HepG2 (cell line): ENCODE measurements around the gene HAPLN2. TPM values are rescaled to one million over a fixed set of nuclear protein-coding genes. Genes with fewer than 3 reads are reported as not detected.

Source experiments
- ATAC-seq: fragments of 200-7000 bp; cut with Tn5 transposase; 3 replicates; pipeline ENCODE4 v1.9.1; 2020; ENCODE audit warnings: mild to moderate bottlenecking, moderate library complexity
- BruUV-seq: library from RNA; stranded (reverse); fragments of 400-500 nt; replicated peaks from 2 replicates; lab custom pipeline; 2021; lab: Mats Ljungman, UMichigan
- CTCF ChIA-PET: fragments of 300-600 bp; formaldehyde crosslinking; extraction: SDS; loops from one replicate; lab custom pipeline; 2021; ENCODE audit warnings: low total read pairs, inconsistent platforms, low intra/inter-chr PET ratio; lab: Yijun Ruan, JAX
- POLR2A ChIA-PET: fragments of 350-600 bp; sonication (Branson Sonifier 250); formaldehyde crosslinking; loops from one replicate; lab custom pipeline; 2020; ENCODE audit warnings: antibody characterized with exemption, inconsistent platforms; lab: Yijun Ruan, JAX
- DNase-seq: peaks from one replicate; pipeline ENCODE4 v3.0.0-alpha.2; 2015; ENCODE audit warnings: low spot score
- FAIRE-seq: peaks from 3 replicates; lab custom pipeline; 2011; peaks lifted over from hg19 to GRCh38; lab: Jason Lieb, UNC
- H2AFZ ChIP-seq: one replicate; pipeline ENCODE4 v1.6.1; 2011; ENCODE audit warnings: low read length, inconsistent platforms
- H3K27ac ChIP-seq: fragments of 300-600 bp; 3 replicates; pipeline ENCODE4 v1.8.0; 2011; ENCODE audit warnings: mixed run types, mild to moderate bottlenecking, mixed read lengths, low read length, inconsistent platforms; ENCODE audit not compliant: insufficient read depth; ENCODE audit errors: extremely low read length
- H3K27me3 ChIP-seq, 2 experiments: fragments of 200-600 bp in 1 of 2; 2 replicates in 1 of 2; 3 replicates in 1 of 2; pipeline versions ENCODE4 v1.6.0 to v1.8.0; 2011; ENCODE audit warnings: low read length in 2 of 2, mild to moderate bottlenecking in 2 of 2, moderate library complexity in 2 of 2, inconsistent platforms in 1 of 2; ENCODE audit not compliant: insufficient read depth in 2 of 2, control insufficient read depth in 1 of 2
- H3K36me3 ChIP-seq, 2 experiments: fragments of 200-600 bp in 1 of 2; replicated peaks in 1 of 2; 2 replicates in 1 of 2; 3 replicates in 1 of 2; pipeline versions ENCODE4 v1.5.1 to v1.8.0; 2011; ENCODE audit warnings: low read length in 2 of 2, inconsistent platforms in 1 of 2; ENCODE audit not compliant: insufficient read depth in 2 of 2, control insufficient read depth in 1 of 2
- H3K4me1 ChIP-seq: 2 replicates; pipeline ENCODE4 v1.5.1; 2012; ENCODE audit warnings: low read length, inconsistent platforms; ENCODE audit not compliant: insufficient read depth
- H3K4me2 ChIP-seq: 2 replicates; pipeline ENCODE4 v1.6.0; 2011; ENCODE audit warnings: low read depth, low read length, inconsistent platforms
- H3K4me3 ChIP-seq, 3 experiments: fragments of 200-600 bp in 1 of 3; sonication (generic), shearing (Covaris generic) in 1 of 3; replicated peaks in 1 of 3; 2 replicates each; pipeline ENCODE4 v1.5.1; 2011 to 2016; ENCODE audit warnings: low read length in 3 of 3, inconsistent platforms in 2 of 3, low read depth in 2 of 3, mild to moderate bottlenecking in 2 of 3, control low read depth in 1 of 3, mixed read lengths in 1 of 3; ENCODE audit not compliant: insufficient read depth in 1 of 3
- H3K79me2 ChIP-seq: one replicate; pipeline ENCODE4 v1.6.1; 2011; ENCODE audit warnings: low read length, inconsistent platforms; ENCODE audit not compliant: insufficient read depth
- H3K9ac ChIP-seq: 2 replicates; pipeline ENCODE4 v1.6.0; 2011; ENCODE audit warnings: mild to moderate bottlenecking, low read depth, low read length, inconsistent platforms; ENCODE audit not compliant: insufficient read depth
- H3K9me3 ChIP-seq: 2 replicates; pipeline ENCODE4 v1.5.1; 2012; ENCODE audit warnings: mild to moderate bottlenecking, low read length
- H4K20me1 ChIP-seq: 2 replicates; pipeline ENCODE4 v1.6.0; 2011; ENCODE audit warnings: inconsistent platforms, mild to moderate bottlenecking, low read length, moderate library complexity; ENCODE audit not compliant: insufficient read depth
- GTF3A ChIP-seq: sonication (generic); formaldehyde crosslinking; conservative IDR thresholded peaks from 2 replicates; pipeline ENCODE4 v1.4.0; 2020; ENCODE audit warnings: mild to moderate bottlenecking, missing genetic modification reagents
- KLF13 ChIP-seq: sonication (generic); formaldehyde crosslinking; IDR thresholded peaks from 2 replicates; pipeline ENCODE4 v1.4.0; 2020; ENCODE audit warnings: mild to moderate bottlenecking, missing genetic modification reagents
- SP5 ChIP-seq: IDR thresholded peaks from 2 replicates; pipeline ENCODE4 v1.6.1; 2016; ENCODE audit warnings: low read depth, borderline replicate concordance
- THAP11 ChIP-seq: IDR thresholded peaks from 2 replicates; pipeline ENCODE4 v1.6.1; 2016; ENCODE audit warnings: missing biosample characterization, missing genetic modification reagents
- ZMYM3 ChIP-seq: sonication (generic); formaldehyde crosslinking; IDR thresholded peaks from 2 replicates; pipeline ENCODE4 v1.5.1; 2020; ENCODE audit warnings: mild to moderate bottlenecking, missing genetic modification reagents
- ZNF460 ChIP-seq: sonication (generic); formaldehyde crosslinking; IDR thresholded peaks from 2 replicates; pipeline ENCODE4 v1.5.1; 2020; ENCODE audit warnings: missing genetic modification reagents, mild to moderate bottlenecking, borderline replicate concordance
- ZNF878 ChIP-seq: sonication (generic); formaldehyde crosslinking; IDR thresholded peaks from 2 replicates; pipeline ENCODE4 v1.8.1; 2023; ENCODE audit warnings: mild to moderate bottlenecking, missing genetic modification reagents, moderate library complexity
- WGBS: methylation state at CpG from one replicate; pipeline ENCODE4 v1.1.6; 2017; ENCODE audit warnings: low lambda C conversion rate; 5-methylcytosine and 5-hydroxymethylcytosine counted together
- in situ Hi-C: cut with HindIII; loops from 2 replicates; pipeline ENCODE4 v1.10.0; 2017; ENCODE audit warnings: low pct_unique_long_range_greater_than_20kb; ENCODE audit not compliant: extremely low pct_ligation_motif_present
- intact Hi-C: fragments of 100-400 bp; cut with micrococcal nuclease; formaldehyde crosslinking; loops from one replicate; pipeline ENCODE4 v1.10.0; 2022; ENCODE audit not compliant: unreplicated experiment
- polyA plus RNA-seq, 8 experiments: library from polyadenylated mRNA; depleted of rRNA in 3 of 8; stranded (reverse) in 7 of 8; unstranded in 1 of 8; fragments of >200 nt; fragmentation: Illumina TruSeq in 4 of 8; extraction: Trizol in 4 of 8; gene quantifications; 2 replicates each; pipeline versions ENCODE4 v1.2.1 to v1.2.3, GENCODE V29; 2011 to 2016; ENCODE audit warnings: low read depth in 4 of 8, missing spikeins in 1 of 8, mixed read lengths in 1 of 8; ENCODE audit not compliant: insufficient read depth in 1 of 8
- total RNA-seq, 5 experiments: library from RNA; depleted of rRNA; stranded (reverse); fragments of >200 nt; fragmentation: Illumina TruSeq; extraction: Trizol; gene quantifications; 2 replicates each; pipeline ENCODE4 v1.2.3, GENCODE V29; 2016; ENCODE audit warnings: low read depth in 1 of 5
- TF ChIP-seq, protein P1 (sequence below): sonication (generic); formaldehyde crosslinking; IDR thresholded peaks from 2 replicates; pipeline ENCODE4 v1.5.0; 2020; ENCODE audit warnings: mild to moderate bottlenecking, missing genetic modification reagents

The HAPLN2 gene
- total and polyA plus RNA-seq, 2 of the 13 experiments (the other 11 are each of a cell fraction or from before 2014, with no cell fraction given), result not detected

DNA sequence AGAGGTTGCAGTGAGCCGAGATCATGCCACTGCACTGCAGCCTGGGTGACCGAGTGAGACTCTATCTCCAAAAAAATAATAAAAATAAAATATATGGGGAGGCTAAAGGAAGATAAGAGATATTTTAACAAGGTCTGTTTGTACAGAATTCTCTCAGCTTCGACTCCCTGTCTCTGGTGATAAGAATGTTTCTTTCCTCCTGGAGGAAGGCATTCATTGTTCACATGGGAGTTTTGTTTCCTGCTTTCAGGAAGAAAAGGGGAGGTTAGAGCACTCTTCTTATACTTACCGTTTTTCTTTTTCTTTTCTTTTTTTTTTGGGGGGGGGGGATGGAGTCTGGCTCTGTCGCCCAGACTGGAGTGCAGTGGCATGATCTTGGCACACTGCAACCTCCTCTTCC lies 29.7 kb upstream of the HAPLN2 start:
- no peak for TF ChIP-seq THAP11
- TF ChIP-seq ZNF460, result no peak
- H3K9ac ChIP-seq, result no peak overlapping the region
- peaks cover 21% of the 10 kb centered on the region for H3K4me1 ChIP-seq
- ATAC-seq, result no peak
- no peak overlapping the region for H3K4me2 ChIP-seq
- 0 out of 5 replicates have a peak, but pooled peaks cover 0 to 7% of the 10 kb centered on the region in 2 experiments for H3K36me3 ChIP-seq
- H3K27me3 ChIP-seq, result peaks cover 0 to 10% of the 10 kb centered on the region in 2 experiments; a peak in 1 of 5 replicates
- WGBS, result 52% methylated on average over 5 of the region's 5 CpGs
- no peak for DNase-seq
- CTCF ChIA-PET, result no interaction called here
- POLR2A ChIA-PET, result no interaction called here
- no peak overlapping the region for H2AFZ ChIP-seq
- H3K4me3 ChIP-seq, result no peak overlapping the region
- H3K27ac ChIP-seq, result no peak overlapping the region
- no TSS peak for BruUV-seq
- in situ Hi-C loops (no loop called here), intact Hi-C loops (no loop called here)
- no peak for FAIRE-seq
- no peaks in the 10 kb centered on the region for H3K9me3 ChIP-seq
- H4K20me1 ChIP-seq, result no peaks in the 10 kb centered on the region
- H3K79me2 ChIP-seq, result peaks cover 3% of the 10 kb centered on the region

DNA sequence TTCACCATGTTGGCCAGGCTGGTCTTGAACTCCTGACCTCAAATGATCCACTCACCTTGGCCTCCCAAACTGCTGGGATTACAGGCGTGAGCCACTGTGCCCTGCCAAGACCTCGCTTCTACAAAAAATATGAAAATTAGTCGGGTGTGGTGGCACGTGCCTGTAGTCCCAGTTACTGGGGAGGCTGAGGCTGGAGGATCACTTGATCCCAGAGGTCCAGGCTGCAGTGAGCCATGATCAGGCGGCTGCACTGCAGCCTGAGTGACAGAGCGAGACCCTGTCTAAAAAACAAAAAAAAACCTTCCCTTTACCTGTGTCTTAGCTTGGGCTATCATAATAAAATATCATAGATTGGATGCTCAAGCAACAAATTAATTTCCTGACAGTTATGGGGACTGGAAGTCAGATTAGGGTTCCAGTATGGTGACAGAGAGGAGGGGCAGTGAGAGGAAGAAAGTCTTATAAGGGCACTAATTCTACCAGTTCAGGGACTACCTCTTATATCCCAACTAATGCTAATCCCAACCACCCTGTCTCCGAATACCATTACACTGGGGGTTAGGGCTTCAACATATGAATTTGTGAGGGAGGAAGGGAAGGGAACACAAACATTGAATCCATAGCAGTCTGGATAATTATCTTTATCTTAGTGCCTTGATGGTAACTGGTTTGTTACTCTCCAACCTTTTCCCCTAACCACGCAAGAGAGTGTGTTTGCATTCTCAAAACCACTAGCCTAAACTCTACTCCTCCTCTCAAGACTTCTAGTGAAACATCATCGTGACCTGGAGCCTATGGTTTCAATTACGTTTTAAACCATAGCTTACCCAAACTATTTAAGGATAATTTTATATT lies 28.7 kb upstream of the HAPLN2 start:
- in situ Hi-C loops (no loop called here), intact Hi-C loops (no loop called here)
- no peaks in the 10 kb centered on the region for H4K20me1 ChIP-seq
- H3K9me3 ChIP-seq, result no peaks in the 10 kb centered on the region
- ATAC-seq (peak; percentile 3; the same call in 2 of the 3 replicates), DNase-seq (no peak), FAIRE-seq (no peak)
- WGBS, result 41% methylated on average over 10 of the region's 10 CpGs
- BruUV-seq, result no TSS peak
- H3K4me1 ChIP-seq, result peaks cover 21% of the 10 kb centered on the region
- peak overlapping the region; percentile 54 for H3K27ac ChIP-seq
- CTCF ChIA-PET, result no interaction called here
- peak overlapping the region; percentile 35 for H2AFZ ChIP-seq
- peaks cover 0 to 16% of the 10 kb centered on the region in 2 experiments; a peak in 1 of 5 replicates for H3K36me3 ChIP-seq
- H3K27me3 ChIP-seq, result peaks cover 0 to 7% of the 10 kb centered on the region in 2 experiments; a peak in 1 of 5 replicates
- peaks cover 3% of the 10 kb centered on the region for H3K79me2 ChIP-seq
- peak overlapping the region; percentile 73 to 86 (median 81); a peak in 5 of 6 replicates for H3K4me3 ChIP-seq
- peak overlapping the region; percentile 66 for H3K9ac ChIP-seq
- peak overlapping the region; percentile 86 for H3K4me2 ChIP-seq
- POLR2A ChIA-PET, result interaction anchor here (1.2 to 2.3 kb wide), 6 partner anchors 9 to 90 kb away, joined by 4 to 36 read pairs (median 9); partner anchors contain the start of genes GPATCH4 and MEF2D
- TF ChIP-seq, protein P1, sequence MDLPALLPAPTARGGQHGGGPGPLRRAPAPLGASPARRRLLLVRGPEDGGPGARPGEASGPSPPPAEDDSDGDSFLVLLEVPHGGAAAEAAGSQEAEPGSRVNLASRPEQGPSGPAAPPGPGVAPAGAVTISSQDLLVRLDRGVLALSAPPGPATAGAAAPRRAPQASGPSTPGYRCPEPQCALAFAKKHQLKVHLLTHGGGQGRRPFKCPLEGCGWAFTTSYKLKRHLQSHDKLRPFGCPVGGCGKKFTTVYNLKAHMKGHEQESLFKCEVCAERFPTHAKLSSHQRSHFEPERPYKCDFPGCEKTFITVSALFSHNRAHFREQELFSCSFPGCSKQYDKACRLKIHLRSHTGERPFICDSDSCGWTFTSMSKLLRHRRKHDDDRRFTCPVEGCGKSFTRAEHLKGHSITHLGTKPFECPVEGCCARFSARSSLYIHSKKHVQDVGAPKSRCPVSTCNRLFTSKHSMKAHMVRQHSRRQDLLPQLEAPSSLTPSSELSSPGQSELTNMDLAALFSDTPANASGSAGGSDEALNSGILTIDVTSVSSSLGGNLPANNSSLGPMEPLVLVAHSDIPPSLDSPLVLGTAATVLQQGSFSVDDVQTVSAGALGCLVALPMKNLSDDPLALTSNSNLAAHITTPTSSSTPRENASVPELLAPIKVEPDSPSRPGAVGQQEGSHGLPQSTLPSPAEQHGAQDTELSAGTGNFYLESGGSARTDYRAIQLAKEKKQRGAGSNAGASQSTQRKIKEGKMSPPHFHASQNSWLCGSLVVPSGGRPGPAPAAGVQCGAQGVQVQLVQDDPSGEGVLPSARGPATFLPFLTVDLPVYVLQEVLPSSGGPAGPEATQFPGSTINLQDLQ (CRISPR knock-in tag), result no peak
- TF ChIP-seq ZNF878 (no peak), ZNF460 (no peak; the same call in 1 of the 2 replicates), KLF13 (CRISPR knock-in tag) (no peak), SP5 (no peak), GTF3A (0 out of 2 replicates have a peak, but pooled peaks have one; percentile 18), ZMYM3 (peak; percentile 50; the same call in 1 of the 2 replicates)
